G401.6 (cell line): ENCODE measurements around the gene ESRRA.
A peak's percentile ranks its signal among the peaks of the same experiment; 100 is the strongest.

Experiments
- FAIRE-seq: peaks from 2 replicates; lab custom pipeline; 2012; peaks lifted over from hg19 to GRCh38; lab: Jason Lieb, UNC

Gene ESRRA

DNA sequence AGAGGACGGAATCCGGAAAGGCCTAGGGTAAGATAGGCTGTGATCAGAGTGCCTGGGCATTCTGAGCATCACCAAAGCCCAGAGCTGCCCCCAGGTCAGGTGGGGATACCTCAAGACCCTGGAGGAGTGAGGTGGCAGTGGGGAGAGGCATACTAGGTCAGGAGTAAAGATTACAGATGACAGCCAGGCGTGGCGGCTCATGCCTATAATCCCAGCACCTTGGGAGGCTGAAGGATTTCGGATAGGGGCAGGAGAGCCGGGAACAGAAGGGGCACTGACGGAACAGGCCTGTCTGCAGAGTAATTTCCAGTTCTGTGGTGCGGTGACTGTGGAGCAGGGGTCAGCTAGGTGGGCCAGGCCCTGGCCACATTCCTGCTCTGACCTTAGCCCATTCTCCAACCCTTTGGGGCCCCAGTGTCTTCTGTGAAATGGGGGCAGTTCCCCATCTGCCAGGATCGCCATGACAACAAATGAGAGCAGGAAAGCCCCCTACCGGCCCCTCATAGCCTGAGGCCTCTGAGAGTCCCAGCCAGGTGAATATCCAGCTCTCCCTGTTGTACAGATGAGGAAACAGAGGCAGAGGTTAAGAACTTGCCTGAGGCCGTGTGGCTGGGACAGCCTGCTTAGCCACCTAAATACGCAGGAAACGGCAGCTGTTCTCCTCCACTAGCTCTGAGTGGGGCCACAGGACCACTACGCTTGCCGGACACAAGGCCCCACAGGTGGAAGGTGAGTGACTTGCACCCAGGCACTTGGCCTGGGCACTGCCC, 30.1 kb upstream of the ESRRA start:
- no peak for FAIRE-seq

DNA sequence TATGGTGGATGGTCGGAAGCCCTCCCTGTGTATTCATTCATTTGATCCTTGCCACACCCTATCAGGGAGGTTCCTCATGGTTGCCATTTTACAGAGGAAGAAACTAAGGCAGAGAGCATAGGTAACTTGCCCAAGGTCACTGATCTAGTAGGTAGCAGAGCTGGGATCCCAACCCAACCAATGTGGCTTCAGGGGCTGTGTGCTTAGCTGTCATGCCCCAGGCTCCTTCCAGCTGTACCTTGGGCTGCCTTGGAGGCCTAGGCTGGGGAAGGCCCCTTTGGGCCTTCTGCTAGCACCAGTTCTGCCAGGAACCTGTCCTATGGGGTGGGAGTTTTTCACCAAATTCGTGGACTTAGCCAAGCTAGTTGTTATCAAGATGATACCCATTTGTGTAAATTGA, 29.5 kb upstream of the ESRRA start:
- FAIRE-seq: no peak

DNA sequence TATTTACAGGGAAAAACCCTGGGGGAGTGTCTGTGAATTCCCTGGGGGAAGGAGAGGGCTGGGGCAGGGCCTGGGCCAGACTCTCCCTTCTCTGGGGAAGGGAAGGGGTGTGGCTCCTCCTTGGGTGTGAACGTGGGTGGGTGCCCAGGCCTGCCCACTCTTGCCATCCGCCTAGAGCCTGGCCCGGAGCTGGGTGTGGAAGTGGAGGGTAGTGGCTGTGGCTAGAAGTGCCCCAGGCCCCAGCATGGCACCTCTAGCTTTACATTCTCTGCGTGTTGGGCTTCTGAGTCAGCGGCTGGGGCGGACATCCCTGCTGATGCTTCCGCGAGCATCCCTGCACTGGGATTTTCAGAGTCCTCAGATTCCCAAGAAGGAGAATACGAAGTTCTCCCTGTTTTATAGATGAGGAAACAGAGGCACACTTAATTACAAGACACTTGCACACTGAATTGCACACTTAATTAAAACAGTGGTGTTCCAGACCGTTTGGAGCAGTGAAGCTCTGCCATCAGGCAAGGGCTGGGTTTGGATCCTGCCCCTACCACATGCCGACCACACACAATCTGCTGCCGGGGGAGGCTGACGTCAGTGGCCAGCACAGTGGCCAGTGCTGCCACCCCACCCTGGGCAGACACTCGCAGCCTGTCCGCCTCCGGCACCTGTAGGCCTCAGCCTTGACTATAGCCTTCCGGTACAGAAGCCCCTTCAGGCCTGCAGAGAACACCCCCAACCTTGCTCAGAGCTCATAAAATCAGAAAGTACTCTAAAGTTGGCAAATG, 28.5 kb upstream of the ESRRA start:
- FAIRE-seq: no peak

DNA sequence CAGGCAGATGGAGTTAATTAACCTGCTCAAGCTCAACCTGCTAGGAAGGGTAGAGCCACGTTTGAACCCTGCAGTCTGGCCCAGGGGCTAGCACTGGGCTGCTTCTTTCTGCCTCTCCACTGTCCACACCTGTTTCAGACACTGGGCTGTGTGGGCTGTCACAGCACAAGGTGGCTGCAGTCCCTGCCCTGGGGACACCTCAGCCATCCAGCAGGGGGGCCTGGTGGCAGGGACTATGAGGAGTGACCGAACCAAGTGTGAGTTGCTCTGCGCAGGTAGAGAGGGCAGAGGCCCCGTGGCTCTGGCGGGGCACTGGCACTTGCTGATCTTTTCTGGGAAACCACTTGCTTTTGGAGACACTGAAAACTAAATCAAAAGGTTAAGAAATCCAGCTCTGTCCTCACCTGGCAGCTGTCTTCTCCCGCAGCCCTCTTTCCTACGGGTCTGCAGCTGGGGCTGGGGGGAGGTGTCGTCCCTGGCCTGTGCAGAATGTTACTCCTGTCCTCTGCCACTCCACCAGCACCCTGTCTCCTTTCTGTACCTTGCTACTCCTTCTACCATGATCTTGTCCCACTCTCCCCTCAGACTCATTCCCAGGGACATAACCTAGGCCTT, 26.6 kb upstream of the ESRRA start:
- FAIRE-seq: no peak

DNA sequence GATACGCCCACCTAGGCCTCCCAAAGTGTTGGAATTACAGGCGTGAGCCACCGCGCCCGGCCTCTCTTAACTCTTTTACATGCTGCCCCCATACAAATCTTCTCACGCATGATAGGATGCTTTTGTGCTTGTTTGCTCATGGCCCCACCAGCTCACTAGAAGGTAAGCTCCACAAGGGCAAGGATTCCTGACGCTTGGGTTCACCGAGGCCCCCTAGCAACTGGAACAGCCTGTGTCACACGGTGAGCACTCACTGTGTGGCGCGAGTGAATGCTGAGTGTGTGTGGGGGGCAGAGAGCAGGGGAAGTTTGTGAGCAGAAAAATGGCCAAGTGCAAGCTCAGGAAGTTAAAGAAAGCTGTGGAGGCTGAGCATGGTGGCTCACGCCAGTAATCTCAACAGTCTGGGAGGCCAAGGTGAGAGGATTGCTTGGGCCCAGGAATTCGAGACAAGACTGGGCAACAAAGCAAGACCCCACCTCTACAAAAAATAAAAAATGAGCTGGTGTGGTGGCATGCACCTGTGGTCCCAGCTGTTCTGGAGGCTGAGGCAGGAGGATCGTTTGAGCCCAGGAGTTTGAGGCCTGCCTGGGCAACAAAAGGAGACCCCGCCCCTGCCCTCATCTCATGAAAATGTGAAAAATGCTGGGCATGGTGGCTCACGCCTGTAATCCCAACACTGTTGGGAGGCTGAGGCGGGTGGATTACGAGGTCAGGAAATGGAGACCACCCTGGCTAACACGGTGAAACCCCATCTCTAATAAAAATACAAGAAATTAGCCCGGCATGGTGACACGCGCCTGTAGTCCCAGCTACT, 23.2 kb upstream of the ESRRA start:
- FAIRE-seq: no peak

DNA sequence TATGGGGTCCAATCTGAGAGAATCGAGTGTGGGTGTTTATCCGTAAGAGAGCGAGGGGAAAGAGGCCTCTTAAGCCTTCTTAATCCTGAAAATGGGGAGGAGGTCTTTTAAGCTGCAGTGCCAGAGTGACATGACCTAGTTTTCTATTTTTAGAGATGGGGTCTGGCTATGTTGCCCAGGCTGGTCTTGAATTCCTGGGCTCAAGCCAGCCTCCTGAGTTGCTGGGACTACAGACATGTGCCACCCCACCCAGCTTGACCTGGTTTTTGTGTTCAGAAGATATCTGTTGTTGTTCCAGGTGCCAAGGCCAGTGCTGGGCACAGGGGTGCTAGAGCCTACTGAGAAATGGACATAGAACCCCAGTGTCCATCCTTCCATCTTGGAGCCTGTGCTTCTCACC, 22.2 kb upstream of the ESRRA start:
- no peak for FAIRE-seq

DNA sequence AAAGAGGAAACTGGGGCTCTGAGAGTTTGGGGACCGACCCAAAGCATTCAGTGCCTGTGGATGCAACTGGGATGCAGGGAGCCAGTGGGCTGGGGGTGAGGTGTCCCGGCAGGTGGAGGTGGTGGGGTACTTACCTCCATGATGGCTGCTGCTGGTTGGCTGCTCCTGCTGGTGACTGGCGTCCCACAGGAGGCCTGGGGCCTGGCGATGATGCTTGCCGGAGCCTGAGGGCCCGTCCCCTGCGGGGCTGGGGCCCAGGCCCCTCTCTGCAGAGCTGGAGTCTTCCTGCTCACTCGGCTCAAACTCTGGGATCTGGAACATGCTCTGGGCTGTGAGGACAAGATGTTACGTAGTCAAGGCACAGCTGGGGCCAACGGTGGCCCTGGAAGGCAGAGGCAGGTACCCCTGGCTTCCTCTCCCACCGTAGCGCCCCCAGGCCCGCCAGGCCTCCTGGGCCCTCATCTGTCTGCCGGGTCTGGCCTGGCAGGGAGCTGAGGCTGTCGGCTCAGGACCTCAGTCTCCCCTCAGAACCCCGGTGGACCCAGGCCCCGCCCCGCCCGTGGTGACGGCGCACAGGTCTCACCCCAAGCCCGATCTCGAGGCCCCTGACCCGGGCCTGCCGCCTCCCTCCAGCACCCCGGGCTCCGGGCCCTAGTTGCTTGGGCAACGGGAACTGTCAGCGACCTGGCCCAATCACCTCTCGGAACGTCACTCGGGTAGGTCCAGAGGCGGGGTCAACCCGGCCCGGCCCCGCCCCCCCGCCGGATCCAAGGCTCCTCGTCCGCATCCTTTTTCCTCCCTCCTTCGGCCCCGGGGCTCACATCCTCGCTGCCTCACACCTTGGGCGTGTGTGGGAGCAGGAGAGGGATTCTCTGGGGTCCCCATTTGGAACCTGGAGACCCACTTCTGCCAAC, 21.0 kb upstream of the ESRRA start, which contains the start of gene BAD:
BAD (minus strand) TSS at position 618 of the 914 bp plus-strand sequence; CDS start at position 321, 297 bp downstream.
- FAIRE-seq: peak; percentile 87

DNA sequence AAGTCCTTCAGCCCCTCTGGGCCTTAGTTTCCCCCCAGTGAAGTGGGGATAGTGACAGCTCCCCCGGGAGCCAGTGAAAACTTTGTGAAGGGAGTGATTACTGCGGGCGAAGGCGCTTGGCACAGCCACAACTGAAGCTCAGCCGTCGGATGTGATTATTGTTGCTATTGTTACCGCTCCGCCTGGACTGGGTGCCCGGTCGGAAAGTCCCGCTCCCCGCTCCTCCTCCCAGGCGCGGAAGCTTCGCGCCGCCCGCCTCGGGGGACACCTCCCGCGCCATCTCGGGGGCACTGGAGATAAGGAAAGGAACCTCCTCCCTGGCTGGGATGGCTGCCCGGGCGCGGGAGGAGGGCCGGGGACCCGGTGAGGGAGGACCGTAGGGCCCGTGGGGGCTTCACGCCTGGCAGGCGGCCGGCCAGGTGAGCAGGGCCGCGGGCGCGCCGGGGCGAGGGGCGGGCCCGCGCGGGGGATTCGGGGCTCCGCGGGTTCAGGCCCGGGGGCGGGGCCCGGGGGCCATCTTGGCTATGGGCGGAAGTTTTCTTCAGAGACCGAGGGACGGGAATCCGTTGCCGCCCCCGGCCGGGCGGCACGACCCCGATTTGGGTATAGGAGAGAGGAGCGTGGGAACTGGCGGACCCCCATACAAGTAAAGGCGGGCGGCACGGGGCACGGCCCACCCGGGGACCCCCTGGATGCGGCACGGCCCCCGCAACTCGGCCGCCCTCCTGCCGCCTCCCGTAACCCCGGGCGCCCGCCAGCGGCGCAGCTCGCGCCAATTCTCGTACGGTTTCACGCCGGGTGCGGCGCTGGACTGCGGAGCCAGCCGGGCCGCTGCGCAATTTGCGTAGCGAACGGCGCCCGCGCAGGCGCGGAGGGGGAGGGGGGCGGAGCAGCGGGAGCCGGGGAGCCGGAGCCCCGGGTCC, 20.1 kb upstream of the ESRRA start, which contains the start of gene GPR137:
GPR137 (plus strand) TSS at position 887 of the 923 bp plus-strand sequence. CDS start 677 bp downstream, outside the sequence.
- FAIRE-seq: no peak

DNA sequence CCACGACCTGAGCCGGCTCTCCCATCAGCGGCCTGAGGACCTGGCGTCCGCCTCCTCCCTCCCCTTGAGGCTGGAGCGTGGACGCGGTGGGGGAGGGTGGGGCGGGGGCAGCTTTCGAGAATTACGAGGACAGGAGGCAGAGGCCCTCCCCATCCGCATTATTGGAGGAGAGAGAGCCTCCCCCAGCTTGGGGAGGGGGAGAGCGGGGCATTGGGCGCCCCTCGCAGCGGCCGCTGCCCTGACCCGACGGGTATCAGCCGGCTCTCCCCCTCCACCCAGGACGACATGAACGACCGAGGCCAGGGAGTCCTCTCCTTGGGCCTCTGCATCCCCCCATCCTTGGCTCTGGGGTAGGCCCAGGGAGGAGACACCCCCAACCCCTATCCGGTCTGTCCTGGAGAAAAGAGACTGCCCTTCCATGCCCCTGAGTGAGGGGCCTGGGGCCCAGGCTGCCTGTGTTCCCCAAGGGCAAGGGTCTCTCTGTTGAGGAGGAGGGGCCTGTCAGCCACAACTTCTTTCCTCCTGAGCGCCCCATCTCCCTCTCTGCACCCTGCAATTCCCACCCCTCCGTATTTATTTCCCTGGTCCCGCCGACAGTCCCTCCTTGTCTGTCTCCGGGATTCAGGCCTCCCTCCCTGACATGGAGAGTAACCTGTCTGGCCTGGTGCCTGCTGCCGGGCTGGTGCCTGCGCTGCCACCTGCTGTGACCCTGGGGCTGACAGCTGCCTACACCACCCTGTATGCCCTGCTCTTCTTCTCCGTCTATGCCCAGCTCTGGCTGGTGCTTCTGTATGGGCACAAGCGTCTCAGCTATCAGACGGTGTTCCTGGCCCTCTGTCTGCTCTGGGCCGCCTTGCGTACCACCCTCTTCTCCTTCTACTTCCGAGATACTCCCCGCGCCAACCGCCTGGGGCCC, 19.2 kb upstream of the ESRRA start:
- FAIRE-seq: no peak

DNA sequence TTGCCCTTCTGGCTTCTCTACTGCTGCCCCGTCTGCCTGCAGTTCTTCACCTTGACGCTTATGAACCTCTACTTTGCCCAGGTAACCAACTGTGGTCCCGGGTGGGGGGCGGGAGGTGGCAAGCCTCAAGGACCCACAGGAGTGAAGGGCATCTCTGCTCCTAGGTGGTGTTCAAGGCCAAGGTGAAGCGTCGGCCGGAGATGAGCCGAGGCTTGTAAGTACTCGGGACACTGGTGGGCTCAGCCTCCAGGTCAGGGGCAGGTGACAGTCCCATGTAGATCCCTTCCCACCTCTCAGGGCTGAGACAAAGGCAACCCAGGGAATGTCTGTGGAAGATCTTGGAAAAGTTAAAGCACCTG, 18.5 kb upstream of the ESRRA start:
- no peak for FAIRE-seq

DNA sequence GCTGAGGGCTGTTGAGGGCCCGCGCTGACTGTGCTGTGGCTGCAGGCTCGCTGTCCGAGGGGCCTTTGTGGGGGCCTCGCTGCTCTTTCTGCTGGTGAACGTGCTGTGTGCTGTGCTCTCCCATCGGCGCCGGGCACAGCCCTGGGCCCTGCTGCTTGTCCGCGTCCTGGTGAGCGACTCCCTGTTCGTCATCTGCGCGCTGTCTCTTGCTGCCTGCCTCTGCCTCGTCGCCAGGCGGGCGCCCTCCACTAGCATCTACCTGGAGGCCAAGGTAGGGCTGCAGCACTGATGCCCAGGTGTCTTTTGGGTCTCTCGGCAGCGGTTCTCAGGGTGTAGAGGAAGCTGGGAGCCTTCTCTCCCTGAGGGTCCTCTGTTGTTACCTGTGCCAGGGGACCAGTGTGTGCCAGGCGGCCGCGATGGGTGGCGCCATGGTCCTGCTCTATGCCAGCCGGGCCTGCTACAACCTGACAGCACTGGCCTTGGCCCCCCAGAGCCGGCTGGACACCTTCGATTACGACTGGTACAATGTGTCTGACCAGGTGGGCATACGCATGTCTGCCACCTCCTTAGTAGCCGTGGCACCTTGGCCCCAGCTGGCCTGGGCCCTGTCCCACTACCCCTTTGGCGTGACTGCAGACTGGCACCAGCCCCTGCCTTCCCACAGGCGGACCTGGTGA, 17.5 kb upstream of the ESRRA start:
- FAIRE-seq: no peak

DNA sequence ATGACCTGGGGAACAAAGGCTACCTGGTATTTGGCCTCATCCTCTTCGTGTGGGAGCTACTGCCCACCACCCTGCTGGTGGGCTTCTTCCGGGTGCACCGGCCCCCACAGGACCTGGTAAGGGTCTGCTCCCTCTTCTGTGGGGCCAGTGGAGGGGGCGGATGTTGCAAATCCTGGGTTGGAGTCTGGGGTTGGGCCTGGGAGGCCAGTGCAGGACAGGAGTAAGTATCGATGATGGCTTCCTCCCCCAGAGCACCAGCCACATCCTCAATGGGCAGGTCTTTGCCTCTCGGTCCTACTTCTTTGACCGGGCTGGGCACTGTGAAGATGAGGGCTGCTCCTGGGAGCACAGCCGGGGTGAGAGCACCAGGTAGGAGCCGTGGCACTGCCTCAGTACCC, 17.0 kb upstream of the ESRRA start:
- no peak for FAIRE-seq

DNA sequence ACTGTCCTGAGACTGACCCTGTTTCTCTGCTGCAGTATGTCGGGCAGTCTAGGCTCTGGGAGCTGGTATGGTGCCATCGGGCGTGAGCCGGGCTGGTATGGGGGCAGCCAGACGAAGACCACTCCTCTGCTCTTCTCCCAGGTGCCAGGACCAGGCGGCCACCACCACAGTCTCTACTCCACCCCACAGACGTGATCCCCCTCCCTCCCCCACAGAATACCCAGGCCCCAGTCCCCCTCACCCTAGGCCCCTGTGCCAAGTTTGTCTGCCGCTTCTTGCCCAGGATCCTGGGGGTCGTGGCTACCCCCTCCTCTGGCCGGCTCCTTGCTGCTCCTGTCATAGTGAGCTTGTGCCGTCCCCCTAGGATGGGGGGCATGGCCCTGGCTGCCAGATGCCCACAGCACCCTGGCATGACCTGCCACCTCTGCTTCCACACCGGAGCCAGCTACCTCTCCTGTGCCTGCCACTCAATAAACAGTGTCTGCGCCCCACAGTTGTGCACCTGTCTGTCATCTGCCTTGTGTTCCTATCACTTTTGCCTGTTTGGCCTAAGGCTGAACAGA, 16.2 kb upstream of the ESRRA start:
- no peak for FAIRE-seq

DNA sequence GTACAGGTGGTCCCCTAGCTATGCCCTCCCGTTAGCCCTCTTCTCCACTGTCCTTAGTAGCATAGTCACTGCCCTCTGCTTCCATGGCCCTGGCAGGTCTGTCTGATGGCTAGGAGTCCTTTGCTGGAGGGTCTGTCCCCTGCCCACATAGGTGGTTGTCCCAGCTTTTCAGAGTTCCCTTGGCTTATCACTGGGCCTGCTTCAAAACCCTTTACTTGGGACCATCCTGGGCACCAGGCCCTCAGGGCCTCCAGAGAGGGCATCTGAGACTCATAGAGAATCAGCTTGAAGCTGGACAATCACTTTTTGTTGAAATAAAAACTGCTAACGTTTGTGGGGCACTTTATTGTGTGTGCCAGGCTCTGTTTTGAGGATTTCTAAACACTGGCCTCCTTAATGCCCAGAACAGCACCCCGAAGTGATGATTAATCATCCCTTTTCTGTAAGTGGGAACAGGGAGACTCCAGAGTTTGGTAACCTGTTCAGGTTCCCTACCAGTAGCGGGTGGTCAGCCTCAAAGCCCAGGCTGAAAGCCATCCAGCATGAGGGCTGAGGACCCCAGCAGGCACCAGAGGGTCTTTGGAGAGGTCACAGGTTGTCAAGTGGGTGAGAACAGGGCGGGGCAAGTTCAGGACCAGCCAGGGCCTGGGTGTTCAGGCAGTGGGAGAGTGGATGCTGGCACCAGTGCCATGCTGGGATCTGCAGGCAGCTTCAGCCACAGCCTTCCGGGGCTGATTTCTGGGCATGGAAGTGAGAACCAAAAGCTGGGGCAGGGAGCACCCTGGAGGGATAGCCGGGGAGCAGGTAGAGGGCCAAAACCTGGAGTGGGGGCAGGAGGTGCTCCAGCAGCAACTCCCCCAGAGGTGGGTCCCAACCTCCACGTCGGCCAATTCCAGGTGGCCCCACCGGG, 14.7 kb upstream of the ESRRA start:
- FAIRE-seq: no peak

DNA sequence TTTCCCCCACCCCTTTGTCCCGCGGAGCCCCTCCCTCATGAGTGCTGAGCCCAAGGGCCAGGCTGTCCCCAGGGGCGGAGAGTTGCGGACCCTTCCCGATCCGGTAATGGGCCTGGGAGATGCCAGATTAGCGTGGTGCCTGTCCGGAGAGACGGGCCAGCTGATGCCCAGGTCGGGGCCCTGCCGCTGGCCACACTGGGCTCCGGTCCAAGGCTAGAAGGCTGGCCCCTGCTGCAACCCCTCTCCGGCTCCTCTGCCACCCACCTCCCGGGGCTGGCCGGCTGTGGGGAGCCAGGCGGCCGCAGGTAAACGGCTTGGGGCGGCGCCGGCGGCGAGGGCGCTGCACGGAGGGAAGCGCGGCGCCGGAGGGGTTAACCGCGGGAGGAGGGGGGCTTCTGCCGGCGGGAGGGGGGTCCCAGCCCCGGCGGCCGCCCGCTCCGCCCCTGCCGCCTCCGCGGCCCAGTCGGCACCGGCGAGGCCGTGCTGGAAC, 14.0 kb upstream of the ESRRA start, which contains the start of gene KCNK4:
KCNK4 (plus strand) TSS at position 41 of the 490 bp plus-strand sequence. CDS start 1,717 bp downstream, outside the sequence.
- FAIRE-seq: no peak

DNA sequence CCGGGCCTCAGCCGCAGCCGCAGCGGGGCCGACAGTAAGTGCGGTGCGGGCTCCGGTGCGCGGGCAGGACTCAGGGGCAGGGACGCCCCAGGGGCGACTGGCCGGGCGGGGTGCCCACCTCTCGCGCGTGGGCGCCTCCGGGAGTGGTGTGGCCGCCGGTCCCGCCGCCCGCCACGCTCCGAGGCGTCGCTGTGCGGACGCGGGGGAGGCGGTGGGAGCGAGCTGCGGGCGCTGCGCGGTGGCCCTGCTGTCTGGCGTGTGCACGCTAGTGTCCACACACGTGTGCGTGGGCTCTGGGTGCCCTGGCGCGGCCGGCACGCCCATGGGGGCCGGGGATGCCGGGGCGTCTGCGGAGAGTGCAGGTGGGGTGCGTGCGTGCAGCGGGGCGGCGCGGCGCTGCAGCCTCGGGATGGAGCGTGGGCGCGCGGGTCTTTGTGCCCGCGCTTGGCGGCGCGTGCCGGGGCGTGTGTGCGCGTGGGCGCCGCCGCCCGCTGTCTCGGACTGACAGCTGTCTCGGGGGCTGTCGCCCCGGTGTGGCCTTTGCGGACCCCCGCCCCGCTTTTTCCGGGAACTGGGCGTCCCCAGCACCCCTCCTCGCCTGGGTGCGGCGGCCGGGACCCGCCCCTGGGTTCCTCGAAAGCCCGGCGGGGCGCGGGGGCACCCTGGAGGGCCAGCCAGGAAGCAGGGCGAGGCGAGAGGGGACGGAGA, 13.4 kb upstream of the ESRRA start:
- no peak for FAIRE-seq
